ENCODE results near the gene NLN.
"Not testable (repeated sequence)": the region's sequence is repeated elsewhere in the genome, so short reads cannot be mapped to it uniquely, and the experiment has no call there.

The NLN gene

DNA sequence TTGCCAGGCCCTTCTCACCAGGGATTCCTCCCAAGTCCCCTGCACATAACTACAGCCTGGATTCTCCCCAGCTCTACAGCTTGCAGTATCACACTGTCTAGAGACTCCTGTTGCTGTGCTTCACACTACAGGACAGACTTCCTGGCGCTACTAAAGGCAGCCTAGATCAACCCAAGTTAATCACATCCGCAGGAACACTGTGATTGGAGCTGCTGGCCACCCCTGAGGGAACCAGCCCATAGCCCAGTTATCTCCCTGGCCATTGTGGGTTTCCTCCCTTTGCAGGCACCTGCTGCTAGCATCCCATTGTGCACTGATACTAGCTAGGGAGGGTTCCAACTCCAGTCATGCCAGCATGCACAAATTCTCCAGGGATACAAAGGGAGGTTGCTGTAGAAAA lies 53.5 kb downstream of the NLN start:
- DNase-seq = no peak

DNA sequence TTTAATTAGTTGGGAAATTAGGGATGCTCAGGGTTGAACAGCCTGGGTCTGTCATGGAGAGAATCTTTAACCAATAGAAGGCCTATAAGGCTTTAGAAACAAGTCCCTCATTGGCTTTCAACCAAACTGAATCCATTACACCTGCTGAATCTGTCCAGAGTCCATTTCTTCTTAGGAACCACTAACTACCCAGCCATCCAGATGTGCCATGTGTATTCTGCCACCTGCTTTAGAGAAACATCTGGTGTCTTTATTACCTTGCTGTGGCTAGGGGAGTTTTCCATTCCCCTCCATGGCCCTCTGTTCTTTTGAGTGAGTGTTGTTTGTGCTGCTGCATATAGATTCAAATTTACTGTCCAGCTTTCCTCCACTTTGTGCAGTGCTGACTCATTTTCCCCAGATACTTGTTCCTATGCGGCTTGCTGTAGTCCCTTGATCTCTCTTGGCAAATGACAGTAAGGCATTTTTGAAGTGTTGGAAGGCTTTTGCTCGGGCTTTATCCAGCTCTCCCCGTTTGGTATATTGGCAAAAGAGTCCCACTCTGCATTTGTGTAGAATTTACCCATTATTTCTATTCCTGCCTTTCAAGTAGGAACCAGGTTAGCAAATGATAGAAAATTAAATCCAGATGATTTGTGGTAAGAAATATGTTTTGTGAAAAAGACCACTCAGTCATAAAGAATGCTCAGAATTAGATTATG lies 54.6 kb downstream of the NLN start:
- DNase-seq = peak; percentile 53

DNA sequence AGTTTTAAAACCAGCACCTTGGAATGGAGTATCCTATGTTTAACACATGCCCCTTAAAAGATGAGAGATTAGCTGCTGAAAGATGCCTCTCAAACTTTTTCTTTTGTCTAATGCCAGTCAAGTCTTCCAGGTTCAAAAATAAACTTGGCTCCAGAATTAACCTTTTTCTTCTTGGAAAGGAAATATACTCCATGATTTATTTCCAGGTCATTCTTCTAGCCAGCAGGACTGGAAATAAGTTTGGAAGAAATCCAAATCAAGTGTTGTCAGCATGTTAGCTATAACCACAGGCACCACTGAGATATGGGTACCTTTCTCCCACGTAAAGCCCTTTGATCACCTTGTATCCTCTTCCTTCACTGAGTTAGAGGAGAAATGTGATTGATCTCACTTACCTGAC lies 56.1 kb downstream of the NLN start:
- DNase-seq = no peak

DNA sequence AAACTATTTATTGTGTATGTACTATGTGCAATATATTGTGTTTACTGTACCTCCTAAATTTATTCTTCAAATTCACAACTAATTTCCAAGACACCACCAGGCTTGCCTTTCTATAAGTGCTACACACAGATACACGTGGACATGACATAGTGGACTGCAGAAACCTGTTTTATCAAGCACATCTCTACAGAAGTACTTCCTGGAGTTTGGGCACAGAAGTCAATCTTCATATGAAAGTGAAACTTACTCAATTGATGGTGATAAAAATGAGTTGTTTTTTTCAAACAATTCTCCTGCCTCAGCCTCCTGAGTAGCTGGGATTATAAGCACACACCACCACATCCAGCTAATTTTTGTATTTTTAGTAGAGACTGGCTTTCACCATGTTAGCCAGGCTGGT lies 57.6 kb downstream of the NLN start:
- DNase-seq = no peak

DNA sequence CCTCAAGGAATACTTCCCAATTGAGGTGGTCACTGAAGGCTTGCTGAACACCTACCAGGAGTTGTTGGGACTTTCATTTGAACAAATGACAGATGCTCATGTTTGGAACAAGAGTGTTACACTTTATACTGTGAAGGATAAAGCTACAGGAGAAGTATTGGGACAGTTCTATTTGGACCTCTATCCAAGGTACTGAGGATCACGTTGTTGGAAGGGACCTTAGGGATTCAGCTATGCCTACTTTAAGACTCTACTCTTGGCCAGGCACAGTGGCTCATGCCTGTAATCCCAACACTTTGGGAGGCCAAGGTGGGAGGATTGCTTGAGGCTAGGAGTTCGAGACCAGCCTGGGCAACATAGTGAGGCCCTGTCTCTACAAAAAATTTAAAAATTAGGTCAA lies 66.3 kb downstream of the NLN start:
- not testable (repeated sequence) for DNase-seq

DNA sequence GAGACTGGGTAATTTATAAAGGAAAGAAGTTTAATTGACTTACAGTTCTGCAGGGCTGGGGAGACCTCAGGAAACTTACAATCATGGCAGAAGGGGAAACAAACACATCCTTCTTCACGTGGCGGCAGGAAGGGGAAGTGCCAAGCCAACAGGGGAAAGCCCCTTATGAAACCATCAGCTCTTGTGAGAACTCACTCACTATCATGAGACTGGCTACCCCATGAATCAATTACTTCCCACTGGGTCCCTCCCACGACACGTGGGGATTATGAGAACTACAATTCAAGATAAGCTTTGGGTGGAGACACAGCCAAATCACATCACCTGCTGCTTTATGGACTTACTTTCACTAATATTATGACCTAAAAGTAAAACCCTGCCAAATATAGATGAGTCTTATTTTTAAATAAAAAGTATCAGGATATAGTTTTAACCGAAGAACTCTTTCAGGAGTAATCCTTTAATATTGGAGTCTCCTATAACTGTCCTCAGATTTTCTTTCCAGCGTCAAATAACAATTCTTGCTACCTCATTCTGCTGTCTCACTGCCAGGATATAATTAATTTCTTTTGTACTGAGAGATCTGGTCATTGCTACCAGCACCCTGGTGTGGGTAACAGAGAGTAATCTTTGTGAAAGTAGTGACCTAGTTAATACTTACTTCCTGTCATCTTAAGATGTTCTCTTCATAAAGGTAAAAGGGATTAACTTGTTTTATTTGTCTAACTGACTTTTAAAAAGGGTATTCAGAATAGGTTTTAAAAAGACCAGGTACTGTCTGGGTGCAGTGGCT lies 68.6 kb downstream of the NLN start:
- no peak for DNase-seq

DNA sequence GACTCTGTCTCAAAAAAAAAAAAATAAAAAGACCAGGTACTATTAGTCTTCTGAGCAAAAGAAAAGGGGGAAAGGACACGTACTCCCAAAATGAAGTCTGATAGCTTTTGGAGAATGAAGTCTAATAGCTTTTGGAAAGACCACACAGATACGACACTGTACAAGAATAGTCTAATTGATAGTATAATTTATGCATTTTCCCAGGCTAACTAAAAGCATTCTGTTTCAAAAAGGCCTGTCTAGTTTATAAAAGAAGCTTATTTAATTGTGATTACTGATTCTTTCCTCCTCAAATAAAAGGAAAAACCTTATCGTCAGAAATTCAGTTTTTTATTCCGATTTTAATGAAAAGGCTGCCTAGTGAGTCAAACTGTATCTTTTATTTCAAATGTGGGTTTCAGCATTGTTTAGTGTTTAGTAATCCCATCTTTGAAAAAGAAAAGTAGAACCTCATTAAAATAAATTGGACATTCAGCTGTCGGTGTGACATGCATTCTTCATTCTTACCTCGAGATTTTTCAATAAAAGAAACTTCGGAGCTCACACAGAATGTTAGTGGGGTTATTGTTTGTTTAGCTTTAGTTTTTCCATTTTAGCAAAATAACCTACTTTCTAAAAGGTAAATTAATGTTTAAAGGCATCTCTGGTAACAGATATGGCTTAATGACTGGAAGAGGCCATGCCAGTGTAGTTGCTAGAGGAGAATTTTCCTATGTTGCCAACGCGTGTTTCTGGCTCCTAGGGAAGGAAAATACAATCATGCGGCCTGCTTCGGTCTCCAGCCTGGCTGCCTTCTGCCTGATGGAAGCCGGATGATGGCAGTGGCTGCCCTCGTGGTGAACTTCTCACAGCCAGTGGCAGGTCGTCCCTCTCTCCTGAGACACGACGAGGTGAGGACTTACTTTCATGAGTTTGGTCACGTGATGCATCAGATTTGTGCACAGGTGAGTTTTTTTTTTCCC lies 70.0 kb downstream of the NLN start:
- no peak for DNase-seq

DNA sequence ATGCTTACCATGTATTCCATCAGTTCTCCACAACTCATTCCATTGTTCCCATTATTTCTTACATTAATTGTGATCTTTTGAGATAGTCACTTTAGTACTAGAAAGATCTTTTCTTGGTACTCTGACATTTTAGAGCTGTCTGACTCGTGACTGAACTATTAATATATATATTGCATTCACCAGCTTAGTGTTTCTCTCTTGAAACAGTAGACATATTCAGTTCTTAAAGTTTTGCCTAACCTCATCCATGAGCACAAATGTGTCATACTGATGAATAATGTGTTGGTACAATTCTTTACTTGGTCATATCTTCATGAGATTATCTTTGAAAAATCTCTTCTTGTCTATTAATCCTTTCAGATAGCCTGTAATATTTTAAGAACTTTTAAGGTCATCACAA lies 74.3 kb downstream of the NLN start:
- DNase-seq = no peak

DNA sequence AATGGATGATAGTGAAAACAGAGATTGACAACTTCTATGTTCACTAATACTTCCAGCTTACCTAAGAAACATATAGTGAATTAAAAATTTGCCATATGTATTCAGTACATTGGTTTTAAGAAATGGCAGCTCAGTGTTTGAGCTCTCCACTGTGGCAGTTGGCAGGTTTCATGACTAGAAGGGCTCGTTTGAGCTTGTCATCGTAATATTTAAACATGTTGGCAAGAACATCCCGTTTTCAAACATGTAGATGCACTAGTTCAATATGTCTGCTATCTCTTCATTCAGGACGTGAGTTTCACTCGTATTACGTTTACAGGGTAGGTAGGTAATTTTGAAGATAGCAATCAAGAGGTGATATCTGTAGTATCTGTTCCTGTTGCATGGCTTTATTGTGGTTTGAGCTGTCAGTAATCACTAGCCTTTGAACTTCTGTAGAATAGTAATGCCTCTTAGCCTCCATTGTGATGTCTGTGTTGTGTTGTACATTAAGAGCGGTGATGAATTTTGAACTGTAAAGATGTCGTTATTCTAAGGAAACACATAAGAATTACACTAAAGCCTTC lies 74.8 kb downstream of the NLN start:
- no peak for DNase-seq

DNA sequence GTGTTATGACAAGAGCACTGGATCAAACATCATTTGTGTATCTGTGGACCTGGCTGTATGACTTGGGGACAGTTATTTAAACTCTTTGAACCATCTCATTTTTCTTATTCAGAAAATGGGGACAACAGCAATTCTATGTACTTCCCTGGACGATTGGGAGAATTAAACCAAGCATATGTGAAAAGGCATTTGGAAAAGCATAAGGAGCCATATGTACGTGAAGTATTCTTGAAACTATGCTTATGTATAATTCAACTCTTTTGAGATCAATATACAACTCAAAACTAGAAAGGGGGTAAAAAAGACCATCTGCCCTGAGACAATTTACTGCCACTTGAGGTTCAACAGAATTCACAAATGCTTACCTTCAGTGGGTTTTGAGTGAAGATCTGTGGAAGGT lies 75.5 kb downstream of the NLN start:
- DNase-seq = no peak

DNA sequence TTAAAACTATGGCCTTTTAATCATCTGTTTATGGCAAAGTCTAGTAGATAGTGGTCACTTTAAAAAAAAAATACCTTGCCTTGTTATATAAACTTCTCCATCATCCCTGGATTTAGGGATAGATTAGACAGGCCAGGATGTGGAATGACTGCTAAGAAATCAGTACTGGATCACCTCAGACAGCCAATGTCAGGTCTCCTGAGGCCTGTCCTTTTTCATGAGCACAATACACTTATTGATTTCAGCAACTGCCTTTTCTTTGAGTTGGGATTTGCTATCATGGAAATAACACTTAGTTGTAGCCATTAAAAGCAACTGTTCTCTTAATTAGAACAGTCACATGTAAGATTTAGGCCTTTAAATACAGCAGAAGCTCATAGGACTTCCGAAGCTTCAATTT lies 77.9 kb downstream of the NLN start:
- no peak for DNase-seq

DNA sequence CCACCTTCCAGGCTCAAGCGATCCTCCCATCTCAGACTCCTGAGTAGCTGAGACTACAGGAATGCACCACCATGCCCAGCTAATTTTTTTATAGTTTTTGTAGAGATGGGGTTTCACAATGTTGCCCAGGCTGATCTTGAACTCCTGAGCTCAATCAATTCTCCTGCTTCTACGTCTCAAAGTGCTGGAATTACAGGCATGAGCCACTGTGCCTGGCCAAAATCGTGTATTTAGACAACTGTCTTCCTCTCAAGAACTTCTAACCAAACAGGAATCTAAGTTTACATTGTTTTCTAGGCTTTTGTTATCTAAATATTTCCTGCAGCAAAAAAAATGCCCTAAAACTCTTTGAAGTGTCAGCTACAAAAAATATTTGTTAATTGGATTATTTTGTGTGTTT lies 78.8 kb downstream of the NLN start:
- no peak for DNase-seq

DNA sequence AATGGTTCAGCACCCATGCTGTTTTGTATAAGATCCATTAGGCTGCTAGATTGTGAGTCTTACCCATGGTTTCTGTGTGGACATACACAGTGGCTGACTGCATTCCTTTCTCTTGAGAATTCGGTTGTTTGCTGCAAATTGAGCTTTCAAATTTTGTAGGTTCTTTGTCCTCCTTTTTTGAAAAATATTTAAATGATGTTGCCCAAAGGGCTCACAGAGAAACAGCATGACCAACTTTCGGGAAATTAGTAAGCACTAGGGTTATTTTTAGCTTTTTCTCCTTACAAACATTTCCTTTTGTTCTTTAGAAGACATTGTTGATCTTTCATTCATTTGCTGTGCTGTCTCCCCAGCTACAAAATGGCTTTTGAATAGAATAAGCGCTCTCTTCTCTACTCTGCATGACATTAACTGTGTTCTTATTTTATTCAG lies 79.4 kb downstream of the NLN start:
- DNase-seq = peak; percentile 15

DNA sequence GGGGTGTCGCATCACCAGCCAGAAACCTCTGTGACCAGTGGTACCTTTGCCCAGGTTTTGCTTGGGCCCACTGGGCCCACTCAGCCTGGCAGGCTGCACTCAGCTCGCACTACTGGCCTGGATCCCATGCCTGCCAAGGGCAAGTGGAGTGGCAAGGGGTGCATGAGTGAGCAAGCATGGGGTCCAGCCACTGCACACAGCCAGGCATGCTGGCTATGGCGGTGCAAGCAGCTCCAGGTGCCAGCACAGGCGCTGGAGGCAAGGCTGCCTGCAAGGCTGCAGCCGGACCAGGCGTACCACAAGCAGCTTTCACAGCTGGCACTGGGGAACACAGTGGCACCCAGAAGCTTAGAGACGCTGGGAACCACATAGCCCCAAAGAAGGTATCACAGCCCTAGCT lies 80.1 kb downstream of the NLN start:
- no peak for DNase-seq

DNA sequence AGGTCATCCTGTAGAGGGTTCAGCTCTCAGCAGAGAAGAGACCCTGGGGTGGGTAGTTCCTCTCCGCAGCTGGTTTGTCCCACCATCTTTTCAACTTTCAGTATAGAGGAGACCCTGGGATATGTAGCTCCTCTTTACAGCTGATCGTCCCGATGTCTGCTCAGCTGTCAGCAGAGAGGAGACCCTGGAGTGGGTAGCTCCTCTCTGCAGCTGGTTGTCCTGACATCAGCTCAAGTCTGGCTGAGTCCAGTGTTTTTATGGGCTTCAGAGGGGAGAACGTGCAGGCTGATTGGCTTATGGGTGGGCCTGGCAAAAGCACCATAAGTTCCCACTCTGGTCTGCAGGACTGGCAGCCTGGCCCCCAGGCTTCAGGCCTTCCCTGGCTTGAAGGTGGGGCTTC lies 80.8 kb downstream of the NLN start:
- DNase-seq = no peak

DNA sequence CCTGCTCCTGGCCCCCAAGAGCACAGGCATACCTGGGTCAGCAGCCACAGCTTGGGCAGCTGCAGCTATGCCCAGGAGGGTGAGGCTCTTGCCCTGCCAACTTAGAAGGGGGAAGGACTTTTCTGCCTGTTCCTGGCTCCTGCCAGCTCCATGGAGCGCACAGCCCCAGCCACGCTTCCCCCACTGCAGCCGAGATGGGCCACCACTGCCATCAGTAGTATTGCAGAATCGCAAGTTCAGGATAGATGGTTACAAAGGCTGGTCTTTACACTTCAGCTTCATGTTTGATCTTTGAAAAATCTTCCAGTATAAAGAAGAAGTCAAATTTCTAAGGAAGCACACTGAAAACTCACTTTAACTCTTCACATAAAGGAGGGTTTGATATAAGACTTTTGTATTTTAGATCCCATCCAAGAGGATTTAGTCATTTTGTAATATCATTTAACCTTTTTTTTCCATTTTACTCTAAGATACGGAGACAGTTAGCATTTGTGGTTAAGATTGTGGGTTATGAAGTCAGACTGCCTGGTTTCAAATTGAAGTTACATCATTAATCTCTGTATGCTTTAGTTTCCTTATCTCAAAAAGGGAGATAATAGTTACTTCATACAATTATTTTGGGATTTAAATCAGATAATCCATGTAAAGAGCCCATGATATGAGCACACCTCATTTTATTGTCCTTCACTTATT lies 81.8 kb downstream of the NLN start:
- no peak for DNase-seq

DNA sequence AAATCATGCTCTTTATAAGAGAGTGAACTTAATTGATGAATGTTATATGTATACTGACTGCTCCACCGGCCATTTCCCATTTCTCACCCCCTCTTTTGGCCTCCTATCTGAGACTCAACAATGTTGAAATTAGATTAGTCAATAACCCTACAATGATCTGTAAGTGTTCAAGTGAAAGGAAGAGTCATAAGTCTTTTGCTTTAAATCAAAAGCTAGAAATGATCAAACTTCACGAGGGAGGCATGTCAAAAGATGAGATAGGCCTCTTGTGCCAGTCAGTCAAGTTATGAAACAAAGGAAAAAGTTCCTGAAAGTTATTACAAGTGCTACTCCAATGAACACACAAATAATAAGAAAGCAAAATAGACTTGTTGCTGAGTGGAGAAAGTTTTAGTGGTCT lies 83.1 kb downstream of the NLN start:
- DNase-seq = no peak

DNA sequence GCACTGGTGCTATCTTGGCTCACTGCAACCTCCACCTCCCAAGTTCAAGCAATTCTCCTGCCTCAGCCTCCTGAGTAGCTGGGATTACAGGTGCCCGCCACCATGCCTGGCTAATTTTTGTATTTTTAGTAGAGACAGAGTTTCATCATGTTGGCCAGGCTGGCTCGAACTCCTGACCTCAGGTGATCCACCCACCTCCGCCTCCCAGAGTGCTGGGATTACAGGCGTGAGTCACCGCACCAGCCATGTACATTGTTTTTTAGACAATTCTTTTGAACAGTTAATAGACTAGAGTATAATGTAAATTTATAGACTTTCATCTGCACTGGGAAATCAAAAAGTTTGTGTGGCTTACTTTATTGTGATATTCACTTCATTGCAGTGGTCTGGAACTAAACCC lies 85.5 kb downstream of the NLN start:
- DNase-seq = not testable (repeated sequence)

DNA sequence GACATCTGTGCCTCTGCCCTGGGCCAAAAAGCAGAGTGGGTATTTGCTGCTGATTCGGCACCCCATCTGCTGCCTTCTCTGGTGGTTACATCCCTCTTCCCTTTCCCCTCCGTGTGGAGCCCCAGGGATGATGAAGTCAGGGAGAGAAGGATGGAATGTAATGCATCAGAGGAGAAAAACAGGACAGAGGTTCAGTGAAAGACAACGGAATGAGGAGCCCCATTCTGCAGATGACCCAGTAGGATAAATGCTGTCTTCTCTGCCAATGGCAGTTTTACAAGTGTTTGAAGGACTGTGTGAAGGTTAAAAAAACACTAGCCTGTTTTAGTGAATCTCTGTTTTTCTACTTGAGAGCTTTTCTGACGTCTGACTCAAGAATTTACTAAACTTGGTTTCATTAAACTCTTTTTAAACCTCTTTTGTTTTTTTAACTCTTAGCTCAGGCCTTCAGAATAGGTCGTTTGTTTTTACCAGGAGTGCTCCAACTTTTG lies 86.3 kb downstream of the NLN start:
- no peak for DNase-seq

DNA sequence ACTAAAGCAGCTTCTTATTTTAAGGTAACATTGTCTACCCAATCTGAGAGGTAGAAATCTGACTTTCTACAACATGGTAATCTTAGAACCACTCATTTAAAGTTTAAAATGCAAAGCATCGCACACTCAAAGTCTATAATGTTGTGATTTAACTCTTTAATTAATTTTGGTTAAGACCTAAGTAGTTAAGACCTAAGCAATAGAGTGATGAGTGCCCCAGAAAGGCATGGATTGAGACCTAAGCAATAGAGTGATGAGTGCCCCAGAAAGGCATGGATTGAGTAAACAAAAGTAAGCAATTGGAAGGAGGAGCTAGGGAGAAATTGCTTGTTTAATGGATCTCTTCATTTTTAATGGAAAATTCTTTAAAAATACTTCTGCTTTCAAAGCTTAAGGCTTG lies 86.8 kb downstream of the NLN start:
- no peak for DNase-seq

DNA sequence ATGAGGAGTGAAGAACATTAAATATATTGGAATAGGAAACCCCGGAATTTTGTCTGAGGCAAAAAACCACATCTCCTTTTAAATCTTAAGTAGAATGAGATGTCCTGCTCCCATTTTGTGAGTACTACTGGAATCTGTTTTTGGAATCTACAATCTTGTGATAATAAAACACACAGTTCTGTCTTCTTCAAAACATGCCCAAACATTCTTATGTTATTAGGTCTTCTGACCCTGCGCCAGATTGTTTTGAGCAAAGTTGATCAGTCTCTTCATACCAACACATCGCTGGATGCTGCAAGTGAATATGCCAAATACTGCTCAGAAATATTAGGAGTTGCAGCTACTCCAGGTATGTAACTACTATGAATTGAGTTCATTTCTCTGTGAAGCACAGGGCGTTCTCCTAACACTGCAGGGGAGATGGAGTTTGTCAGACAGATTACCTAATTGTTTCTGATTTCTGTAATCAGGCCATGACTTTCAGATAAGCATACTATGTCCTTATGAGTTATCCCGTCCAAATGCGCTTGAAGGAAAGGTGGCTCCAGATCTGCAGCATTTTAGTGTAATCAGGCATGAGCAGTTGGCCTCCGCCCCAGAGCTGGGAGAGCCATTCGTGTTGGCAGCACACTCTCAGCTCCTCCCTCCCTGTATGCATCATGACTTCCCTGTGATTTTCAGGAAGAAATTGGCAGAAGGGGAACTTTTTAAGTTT lies 88.0 kb downstream of the NLN start:
- no peak for DNase-seq

DNA sequence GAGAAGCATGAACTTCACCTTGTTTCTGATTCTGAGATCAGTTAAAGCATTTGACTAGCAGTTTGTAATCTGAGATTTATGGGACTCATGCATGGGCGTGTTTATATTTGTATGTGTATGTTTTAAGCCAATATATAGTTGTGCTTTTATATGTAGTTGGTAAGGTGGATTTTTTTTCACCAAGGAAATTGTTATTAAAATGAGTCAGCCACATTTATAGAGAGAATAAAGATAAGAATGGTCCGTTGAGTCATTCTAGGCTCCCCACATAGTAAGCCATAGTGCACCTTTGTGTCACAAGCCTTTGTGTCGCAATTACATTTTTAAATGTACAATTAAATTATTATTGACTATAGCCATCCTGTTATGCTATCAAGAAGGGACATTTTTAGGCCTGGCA lies 89.0 kb downstream of the NLN start:
- DNase-seq = no peak
